DMS79 (cell line): ENCODE data around the gene CLTCL1.

ENCODE experiments used
- DNase-seq: peaks from one replicate; lab custom pipeline; 2025; lab: John Stamatoyannopoulos, UW

CLTCL1 gene

DNA sequence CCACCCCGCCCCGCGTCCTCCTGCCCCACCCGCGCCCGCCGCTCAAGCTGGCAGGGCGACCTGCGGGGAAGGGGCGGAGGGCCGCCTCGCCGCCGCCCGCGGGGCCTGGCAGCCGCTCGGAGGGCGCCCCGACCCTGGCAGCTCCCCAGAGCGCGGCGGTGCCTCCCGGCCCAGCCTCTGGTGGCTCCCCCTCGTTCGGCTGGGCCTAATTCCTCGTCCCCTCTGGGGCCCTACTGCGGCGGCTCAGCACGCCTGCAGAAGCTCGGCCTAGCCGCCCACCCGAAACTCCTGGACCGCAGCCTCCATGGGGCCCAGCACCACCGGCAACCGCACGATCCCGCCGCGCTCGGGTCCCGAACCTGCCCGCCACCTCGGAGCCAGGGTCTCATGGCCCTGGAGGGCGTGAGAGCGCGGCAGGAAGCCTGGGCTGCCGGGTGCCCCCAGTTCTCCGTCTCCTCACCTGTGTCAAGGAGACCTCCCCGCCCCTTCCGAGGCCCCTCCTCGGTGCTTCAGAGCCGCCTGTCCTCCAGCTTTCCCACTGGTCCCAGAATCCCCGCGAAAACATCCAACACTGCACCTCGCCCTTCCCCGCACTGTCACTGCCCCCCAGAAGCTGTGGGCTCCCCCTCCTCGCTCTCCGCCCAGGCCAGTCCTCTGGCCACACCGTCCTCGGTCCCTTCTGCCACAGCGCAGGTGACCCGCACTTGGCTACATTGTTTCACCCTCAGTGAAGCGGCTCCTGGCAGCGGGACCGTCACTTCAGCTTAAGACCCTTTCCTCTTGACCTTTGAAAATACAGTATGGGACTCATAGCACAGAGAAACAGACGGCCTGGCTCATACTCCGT lies 140.8 kb downstream of the CLTCL1 start:
- no peak for DNase-seq

GRCh38 chr22:19149991-19150390 lies 141.5 kb downstream of the CLTCL1 start, which contains the start of gene GSC2:
Gene GSC2, minus strand, starts transcription at chr22:19150292. Its CDS starts 9 bp downstream, at chr22:19150283.
- DNase-seq: no peak

DNA sequence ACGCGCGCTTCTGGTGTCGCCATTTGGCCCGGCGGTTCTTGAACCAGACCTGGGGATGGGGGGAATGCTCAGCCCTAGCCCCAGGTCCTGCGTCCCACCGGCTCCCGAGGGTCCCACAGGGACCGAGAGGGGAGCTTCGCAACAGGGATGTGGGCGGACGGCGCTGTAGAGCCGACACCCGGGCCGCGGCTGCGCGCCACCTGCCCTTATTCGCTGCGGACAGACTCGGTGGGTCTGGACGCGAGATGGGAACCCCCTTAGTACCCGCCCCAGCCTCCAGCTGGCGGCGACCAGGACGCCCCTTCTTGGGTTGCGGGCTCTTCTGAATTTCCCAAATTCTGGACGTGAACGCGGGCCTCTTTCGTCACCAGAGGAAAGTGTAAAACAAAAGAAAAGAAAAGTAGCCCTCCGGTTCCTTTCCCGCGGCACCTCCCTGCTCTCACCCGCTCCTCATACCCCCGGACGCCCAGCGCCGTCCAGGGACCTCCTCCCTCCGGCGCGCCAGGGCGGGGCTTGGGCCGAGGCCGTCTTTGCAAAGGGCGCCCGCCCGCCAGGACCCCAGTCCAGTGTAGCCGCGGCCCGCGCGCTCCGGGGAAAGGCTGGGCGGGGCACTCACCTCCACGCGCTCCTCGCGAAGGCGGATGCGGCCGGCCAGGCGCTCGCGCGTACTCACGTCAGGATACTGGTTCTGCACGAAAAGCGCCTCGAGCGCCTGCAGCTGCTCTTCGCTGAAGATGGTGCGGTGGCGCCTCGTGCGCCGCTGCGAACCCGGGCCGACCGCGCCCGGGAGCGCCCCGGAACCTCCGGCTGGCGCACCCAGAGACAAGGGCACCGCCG lies 142.3 kb downstream of the CLTCL1 start:
- DNase-seq: no peak

DNA sequence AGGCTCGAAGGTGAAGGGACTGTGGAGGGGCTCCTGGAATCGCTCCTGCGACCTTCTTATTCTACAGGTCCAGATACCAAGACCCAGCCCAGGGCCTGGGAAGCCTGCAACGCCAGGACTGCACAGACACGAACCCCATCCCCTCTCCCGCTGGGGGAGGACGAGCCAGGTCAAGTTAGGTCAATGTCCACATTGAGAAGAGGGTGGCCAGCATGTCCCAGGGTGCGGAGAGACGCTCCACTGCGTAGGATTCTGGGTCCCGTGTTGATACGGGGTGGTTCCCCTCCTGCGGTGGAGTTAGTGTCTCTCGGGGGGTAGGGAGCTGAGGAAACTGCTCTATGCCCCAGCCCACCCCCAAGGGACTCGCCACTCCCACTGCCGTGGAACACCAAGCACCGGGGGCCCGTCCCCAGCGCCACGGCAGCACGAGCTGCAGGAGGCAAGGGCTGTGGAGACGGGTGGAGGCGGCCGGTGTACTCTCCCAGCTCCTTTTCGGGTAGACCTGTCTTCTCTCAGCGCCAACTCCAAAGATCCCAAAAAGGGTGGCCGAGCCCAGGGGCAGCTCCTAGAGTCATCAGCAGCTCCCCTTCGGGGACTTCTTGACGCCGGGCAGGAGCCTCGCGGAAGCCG lies 143.0 kb downstream of the CLTCL1 start:
- DNase-seq: no peak

GRCh38 chr22:19147195-19147780 lies 144.2 kb downstream of the CLTCL1 start:
- DNase-seq: no peak

GRCh38 chr22:19146215-19146968 lies 145.1 kb downstream of the CLTCL1 start:
- no peak for DNase-seq

GRCh38 chr22:19143967-19144400 lies 147.5 kb downstream of the CLTCL1 start:
- DNase-seq: no peak

DNA sequence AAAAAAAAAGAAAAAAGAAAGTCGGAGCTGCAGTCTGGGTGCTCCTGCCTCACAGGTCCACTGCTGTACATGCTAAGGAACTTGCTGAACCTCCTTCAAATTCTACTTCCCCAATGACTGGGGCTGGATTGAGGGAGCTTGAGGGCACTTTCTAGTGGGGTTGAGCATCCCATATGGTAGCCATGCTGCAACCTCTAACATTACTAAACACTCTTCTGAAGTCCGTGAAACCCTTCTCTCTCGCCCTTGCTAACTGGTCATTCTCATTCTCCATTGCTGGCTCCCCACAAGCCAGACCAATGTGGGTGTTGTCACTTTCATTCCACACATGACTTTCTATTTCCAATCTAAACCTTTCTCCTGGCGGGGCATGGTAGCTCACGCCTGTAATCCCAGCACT lies 148.3 kb downstream of the CLTCL1 start:
- no peak for DNase-seq

DNA sequence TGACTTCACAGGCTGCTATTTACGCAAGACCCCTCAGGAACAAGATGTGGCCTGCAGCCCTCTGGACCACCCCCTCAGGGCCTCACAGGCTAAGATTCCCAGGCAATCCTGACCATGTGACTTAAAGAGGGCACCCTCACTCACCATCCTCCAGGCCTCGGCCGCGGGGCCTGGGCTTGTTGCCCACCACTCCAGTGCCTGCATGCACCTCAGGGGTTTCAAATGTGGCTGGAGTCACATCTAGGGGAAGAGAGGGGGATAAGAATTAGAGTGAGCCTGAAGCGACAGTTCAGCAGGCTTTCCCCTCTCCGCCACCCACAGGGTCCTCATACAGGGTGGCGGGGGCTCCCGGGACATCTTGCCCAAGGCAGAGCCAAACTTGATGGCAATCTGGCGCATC lies 149.1 kb downstream of the CLTCL1 start:
- no peak for DNase-seq

GRCh38 chr22:19139974-19140373 lies 151.5 kb downstream of the CLTCL1 start:
- DNase-seq: no peak

DNA sequence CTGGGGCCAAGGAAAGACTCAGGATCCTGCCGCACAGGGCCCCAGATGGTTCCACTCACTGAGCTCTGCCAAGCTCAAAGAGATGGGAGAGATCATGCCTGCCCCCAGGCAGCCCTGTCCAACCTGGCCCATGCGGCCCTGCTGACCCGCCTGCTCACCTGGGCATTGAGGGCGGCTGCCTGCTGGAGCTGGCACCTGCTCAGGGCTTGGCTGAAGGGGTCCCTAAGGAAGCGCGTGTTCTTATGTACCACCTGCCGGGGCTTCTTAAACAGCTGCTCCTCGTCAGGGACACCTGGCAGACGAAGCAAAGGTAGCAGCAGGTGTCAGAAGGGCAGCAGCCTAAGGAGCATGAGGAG lies 152.5 kb downstream of the CLTCL1 start:
- DNase-seq: no peak

- no peak for DNase-seq
These were observed 153.1 kb downstream of the CLTCL1 start for GRCh38 chr22:19138217-19139000.

DNA sequence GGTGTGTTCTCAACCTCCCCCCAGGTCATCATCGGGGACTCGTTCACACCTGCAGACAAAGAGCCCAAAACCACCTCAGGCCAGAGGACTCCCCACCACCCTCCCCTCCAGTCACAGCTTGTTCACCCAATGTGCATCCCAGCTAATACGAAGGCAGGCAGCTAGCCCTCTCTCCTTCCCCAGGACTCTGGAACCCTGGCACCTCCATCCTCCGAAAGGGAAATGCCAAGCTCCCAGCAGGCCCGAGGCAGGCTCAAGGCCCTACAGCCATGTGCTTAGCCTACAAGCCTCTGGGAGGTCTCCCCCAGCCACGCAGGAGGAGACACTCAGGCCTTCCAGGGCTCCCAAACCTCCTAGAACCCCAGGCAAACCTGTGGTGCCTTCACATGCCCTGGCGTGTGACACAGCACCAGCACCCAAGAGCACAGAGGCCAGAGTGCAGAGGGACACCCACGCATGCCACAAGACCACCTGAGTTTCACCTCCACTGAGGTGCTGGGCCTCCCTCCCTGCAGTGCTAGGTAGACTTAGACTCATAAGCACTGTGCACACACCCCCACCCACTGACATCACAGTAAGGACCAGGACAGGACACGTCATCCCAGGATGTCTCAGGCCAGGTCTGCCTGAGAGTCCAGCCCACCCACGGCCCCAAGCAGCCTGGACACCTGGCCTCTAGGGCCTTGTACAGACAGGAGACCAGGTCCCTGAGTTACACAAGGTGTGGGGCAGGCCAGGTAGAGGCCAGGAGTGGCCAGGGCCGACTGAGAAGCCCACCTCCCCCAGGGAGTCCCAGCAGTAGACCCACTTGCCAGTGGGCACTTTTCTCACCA lies 153.9 kb downstream of the CLTCL1 start:
- DNase-seq: no peak

- no peak for DNase-seq
These were observed 154.6 kb downstream of the CLTCL1 start for GRCh38 chr22:19136915-19137314.

- no peak for DNase-seq
These were observed 156.6 kb downstream of the CLTCL1 start for GRCh38 chr22:19134874-19135273.

GRCh38 chr22:19134176-19134831 lies 157.2 kb downstream of the CLTCL1 start:
- no peak for DNase-seq

- no peak for DNase-seq
These were observed 158.0 kb downstream of the CLTCL1 start for GRCh38 chr22:19133561-19133960.

DNA sequence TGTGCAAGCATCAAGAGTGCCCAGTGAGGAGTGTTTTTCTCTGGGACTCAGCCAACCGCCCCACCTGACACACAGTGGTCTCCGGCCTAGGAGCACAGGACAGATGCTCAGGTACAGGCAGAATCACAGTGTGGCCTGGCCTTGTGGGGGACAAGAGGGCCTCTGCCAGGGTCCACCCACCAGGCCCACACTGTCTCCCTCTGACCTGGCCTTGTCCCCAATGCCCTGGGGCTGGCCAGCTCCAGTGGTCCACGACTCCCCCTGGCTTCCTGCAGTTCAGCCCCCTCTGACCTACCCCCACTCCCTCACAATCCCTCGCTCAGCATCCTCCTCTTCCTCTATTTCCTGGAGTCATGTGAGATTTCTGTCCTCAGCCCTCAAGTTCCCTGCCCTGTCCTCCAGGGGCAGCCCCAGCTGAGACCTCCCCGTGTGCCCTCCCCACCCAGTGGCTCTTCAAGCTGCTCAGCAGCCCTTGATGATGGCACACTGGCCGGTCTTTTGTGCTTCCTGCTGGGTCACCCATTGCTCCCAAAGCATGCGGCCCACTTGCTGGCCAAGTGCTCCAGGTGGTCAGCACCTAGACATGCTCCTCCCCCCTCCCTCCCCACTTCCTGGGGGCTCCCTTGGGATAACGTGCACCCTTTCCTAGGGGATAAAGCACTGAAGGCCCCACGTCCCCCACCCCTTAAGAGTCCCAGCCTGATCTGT lies 158.7 kb downstream of the CLTCL1 start:
- no peak for DNase-seq

DNA sequence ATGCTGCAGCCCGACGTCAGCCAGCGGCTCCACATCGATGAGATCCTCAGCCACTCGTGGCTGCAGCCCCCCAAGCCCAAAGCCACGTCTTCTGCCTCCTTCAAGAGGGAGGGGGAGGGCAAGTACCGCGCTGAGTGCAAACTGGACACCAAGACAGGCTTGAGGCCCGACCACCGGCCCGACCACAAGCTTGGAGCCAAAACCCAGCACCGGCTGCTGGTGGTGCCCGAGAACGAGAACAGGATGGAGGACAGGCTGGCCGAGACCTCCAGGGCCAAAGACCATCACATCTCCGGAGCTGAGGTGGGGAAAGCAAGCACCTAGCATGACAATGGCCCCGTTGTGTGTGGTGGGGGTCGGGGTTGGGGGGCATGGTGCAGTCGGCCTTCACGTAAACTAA lies 159.4 kb downstream of the CLTCL1 start:
- no peak for DNase-seq
